ENCODE data around the gene PSMB1. TPM values are rescaled to one million over a fixed set of nuclear protein-coding genes. Genes with fewer than 3 reads are reported as not detected.

PSMB1 gene
- total RNA-seq, 1 donor from 2014 or later: 158 TPM

GRCh38 chr6:170553534-170554012, 466 bp upstream of the PSMB1 start:
- no peak for TF ChIP-seq CTCF (conservative IDR thresholded peaks at IDR 0.05)
- no peaks in the 10 kb centered on the region for H3K27me3 Mint-ChIP-seq
- H3K27ac Mint-ChIP-seq: no peak overlapping the region
- peaks cover 15% of the 10 kb centered on the region for H3K4me1 Mint-ChIP-seq (ENCODE audit: unreplicated experiment)
- H3K36me3 Mint-ChIP-seq: no peaks in the 10 kb centered on the region
- no peak for DNase-seq (ENCODE audit: extremely low spot score, unreplicated experiment)
- H3K9me3 Mint-ChIP-seq: no peaks in the 10 kb centered on the region
- no peak overlapping the region for H3K4me3 Mint-ChIP-seq

GRCh38 chr6:170545405-170545804, 7.7 kb downstream of the PSMB1 start:
- no peak for DNase-seq (ENCODE audit: extremely low spot score, unreplicated experiment)
- Mint-ChIP-seq H3K4me3 (no peak overlapping the region), H3K9me3 (no peaks in the 10 kb centered on the region), H3K36me3 (peaks cover 19% of the 10 kb centered on the region), H3K27ac (no peak overlapping the region), H3K4me1 (ENCODE audit: unreplicated experiment) (peaks cover 5% of the 10 kb centered on the region), H3K27me3 (no peaks in the 10 kb centered on the region)
- TF ChIP-seq CTCF (conservative IDR thresholded peaks at IDR 0.05): no peak

GRCh38 chr6:170542031-170542719, 10.9 kb downstream of the PSMB1 start:
- H3K27ac Mint-ChIP-seq: peak overlapping the region; percentile 84
- peaks cover 17% of the 10 kb centered on the region for H3K36me3 Mint-ChIP-seq

GRCh38 chr6:170537329-170537728, 15.8 kb downstream of the PSMB1 start:
- Mint-ChIP-seq H3K27me3 (no peaks in the 10 kb centered on the region), H3K4me1 (ENCODE audit: unreplicated experiment) (no peaks in the 10 kb centered on the region), H3K9me3 (no peaks in the 10 kb centered on the region), H3K27ac (no peak overlapping the region), H3K4me3 (no peak overlapping the region), H3K36me3 (peaks cover 21% of the 10 kb centered on the region)
- no peak for DNase-seq (ENCODE audit: extremely low spot score, unreplicated experiment)
- no peak for TF ChIP-seq CTCF (conservative IDR thresholded peaks at IDR 0.05)

More at GRCh38 chr6:170542031-170542719, 10.9 kb downstream of the PSMB1 start:
- Mint-ChIP-seq H3K27me3 (no peaks in the 10 kb centered on the region), H3K9me3 (no peaks in the 10 kb centered on the region), H3K4me3 (peak overlapping the region; percentile 34), H3K4me1 (ENCODE audit: unreplicated experiment) (no peaks in the 10 kb centered on the region)
- no peak for TF ChIP-seq CTCF (conservative IDR thresholded peaks at IDR 0.05)
- no peak for DNase-seq (ENCODE audit: extremely low spot score, unreplicated experiment)

GRCh38 chr6:170536671-170537070, 16.4 kb downstream of the PSMB1 start:
- no peak overlapping the region for H3K27ac Mint-ChIP-seq
- TF ChIP-seq CTCF (conservative IDR thresholded peaks at IDR 0.05): no peak
- peaks cover 21% of the 10 kb centered on the region for H3K36me3 Mint-ChIP-seq
- no peak for DNase-seq (ENCODE audit: extremely low spot score, unreplicated experiment)
- H3K4me1 Mint-ChIP-seq (ENCODE audit: unreplicated experiment): no peaks in the 10 kb centered on the region
- no peak overlapping the region for H3K4me3 Mint-ChIP-seq
- H3K27me3 Mint-ChIP-seq: no peaks in the 10 kb centered on the region
- no peaks in the 10 kb centered on the region for H3K9me3 Mint-ChIP-seq
